ENCODE data around the gene SNAPC3.

The SNAPC3 gene

DNA sequence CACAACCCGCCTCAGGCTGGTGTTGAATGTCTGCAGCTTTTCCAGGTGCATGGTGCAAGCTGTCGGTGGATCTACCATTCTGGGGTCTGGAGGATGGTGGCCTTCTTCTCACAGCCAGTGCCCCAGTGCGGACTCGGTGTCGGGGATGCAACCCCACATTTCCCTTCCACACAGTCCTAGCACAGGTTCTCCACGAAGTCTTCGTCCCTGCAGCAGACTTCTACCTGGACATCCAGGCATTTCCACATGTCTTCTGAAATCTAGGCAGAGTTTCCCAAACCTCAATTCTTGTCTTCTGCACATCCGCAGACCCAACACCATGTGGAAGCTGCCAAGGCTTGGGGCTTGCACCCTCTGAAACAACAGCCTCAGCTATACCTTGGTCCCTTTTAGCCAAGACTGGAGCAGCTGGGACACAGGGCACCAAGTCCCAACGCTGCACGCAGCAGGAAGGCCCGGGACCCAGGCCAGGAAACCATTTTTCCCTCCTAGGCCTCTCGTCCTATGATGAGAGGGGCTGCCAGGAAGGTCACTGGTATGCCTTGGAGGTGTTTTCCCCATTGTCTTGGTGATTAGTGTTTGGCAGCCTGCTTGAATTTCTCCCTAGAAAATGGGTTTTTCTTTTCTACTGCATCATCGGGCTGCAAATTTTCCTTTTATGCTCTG lies 69.9 kb downstream of the SNAPC3 start:
- DNase-seq = no peak

DNA sequence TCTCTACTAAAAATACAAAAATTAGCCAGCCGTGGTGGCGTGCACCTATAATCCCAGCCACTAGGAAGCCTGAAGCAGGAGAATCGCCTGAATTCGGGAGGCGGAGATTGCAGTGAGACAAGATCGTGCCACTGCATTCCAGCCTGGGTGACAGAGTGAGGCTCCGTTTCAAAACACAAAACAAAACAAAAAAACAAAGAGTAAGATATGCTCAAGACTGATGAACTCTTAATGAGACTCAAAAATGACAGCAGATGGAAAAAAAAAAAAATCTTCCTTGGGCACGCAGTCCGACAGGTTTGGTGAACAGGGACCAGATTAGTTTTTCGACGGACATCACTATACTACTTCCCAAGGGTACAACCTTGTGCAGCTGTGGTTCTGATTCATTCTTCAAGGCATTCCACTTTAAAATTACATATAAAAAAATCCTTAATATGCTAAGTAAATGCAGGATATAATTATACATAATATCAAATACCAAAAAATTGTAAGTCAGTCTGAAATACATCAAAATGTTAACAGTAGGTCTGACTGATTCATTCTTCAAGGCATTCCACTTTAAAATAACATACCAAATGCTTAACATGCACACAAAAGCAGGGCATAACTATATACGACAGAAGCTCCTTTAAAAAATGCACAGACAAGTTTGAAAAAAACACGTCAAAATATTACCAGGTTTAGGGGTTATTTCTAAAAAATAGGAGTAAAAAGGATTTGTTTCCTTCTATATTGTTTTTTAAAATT lies 75.7 kb downstream of the SNAPC3 start:
- DNase-seq = no peak

DNA sequence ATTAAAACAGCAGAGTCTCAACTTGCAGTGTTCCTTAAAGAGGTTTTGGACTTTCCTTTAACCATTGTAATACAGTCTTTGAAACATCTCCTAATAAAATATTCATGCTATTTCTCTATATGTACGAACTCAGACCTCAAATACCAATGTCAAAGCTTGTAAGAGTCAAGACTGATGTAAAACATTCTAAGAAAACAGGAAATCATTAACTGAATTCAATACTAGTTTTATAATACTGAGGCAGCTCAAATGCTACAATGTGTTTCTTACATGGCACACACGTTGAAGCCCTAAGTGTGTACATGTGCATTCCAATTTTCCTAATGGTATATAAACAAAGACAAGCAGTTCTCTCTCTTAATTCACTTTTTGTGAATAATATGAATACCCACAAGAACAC lies 76.5 kb downstream of the SNAPC3 start:
- DNase-seq = no peak

DNA sequence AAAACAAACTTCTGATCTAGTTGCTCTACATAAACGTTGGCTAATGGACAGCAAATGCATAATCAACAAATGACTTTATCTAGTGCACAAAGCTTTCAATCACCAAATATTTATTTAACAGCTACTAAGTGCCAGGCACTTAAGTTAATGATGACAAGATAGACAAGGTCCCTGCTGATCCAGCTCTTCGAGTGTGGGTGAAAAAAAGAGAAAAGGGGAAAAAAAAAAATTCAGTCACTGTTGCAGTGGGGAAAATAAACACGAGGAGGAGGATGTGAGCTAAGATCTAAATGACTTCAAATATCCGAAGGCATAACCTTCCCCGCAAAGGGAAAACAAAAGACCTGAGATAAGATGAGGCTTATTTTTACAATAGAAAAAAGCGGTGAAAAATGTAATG lies 78.5 kb downstream of the SNAPC3 start:
- DNase-seq = no peak

DNA sequence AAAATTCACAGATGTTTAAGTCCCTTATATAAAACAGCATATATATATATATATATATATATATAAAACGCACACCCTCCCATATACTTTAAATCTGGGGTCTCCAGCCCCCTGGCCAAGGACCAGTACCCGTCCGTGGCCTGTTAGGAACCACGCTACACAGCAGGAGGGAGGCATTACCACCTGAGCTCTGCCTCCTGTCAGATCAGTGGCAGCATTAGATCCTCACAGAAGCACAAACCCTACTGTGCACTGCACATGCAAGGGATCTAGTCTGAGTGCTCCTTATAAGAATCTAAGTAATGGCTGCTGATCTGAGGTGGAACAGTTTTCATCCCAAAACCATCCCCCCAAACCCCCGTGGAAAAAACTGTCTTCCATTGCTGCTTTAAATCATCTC lies 79.1 kb downstream of the SNAPC3 start:
- DNase-seq = no peak

DNA sequence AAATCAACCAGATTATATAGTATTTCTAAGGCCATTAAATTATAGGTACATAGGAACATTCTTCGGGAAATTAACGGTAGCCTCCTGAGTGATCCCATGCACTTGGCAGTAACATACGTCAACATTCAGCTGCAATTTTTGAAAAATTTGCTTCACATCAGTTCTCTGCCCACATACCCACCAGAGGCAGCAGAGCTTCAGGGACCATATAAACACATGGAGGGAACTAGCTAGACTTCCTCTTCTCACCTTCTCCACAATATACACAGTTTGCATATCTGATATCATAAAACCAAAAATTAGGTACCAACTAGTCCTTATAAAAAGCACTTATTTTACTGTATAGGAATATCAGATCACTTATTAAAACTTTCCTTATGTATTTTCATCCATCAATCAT lies 83.2 kb downstream of the SNAPC3 start:
- no peak for DNase-seq

DNA sequence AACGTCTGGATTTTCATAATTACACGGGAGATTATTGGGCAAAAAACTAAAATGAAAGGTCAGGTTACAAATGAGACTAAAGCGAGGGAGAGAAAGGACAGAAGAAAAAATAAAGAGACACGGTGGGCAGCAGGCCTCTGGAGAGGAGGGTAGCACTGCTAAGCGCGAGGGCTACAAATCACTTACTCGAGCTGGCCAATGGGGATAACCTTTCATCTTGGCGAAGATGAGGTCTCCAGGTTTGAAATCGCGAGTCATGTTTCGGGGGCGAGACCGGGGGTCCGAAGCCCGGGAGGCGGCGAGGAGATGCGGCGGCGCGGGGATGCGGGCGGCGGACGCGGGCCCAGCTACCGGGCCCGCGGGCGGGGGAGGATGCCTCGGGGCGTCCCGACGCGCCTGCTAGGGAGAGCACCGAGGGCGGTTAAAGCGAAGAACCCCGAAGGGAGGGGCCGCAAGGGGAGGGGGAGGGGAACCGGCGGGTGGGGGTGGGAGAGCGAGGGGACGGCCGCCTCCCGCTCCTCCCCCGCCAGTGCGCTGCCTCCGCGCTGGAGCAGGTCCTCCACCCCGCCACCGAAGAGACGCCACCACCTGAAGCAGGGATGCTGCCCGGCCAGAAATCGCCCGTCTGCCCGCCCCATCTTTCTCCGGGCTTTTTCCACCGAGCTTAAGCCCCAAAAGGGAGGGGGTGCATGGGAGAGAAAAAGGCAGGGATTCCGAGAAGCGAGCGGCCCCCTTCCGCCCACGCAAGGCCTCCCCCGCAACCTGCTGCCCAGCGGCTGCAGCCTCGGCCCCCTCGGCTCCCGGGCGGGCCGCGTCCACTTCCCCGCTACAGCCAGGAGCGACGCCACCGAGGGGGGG lies 87.5 kb downstream of the SNAPC3 start:
- DNase-seq = peak; percentile 49 to 71 (median 55)

DNA sequence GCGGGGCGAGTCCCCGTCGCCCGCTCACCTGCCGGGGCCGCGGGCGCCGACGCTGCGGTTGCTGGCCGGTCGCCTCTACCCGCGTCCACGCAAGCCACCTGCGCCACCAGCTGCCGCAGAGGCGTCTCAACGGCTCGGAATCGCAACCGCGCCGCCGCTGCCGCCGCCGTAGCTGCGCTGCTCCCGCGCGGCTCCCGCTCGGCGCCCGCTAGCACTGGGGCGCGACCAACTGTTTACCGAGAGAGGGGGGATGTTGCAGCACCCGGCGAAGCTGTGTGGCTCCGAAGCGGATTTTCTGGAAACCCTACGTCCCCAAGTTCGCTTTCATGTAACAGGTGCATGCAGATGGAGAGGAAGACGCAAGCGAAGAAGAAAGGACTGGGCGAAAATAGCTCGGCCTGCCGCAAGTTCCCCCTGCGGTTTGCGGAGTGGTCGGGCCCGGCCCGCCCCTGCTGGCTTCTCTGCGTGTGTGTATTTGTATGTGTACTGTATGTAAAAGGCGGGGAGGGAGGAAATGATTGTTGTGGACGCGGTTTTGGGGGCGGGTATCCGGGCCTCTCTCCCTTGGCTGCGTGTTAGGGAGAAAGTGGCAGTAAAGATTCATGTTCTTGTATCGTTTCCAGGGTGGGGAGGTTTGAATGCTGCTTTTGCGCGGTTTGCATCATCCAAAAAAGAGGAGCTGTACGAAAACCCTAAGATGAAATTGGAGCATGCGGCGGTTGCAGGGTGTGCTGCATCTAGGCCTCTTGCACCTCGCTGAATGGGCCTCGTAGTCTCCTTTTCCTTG lies 88.3 kb downstream of the SNAPC3 start, which contains the start of gene PSIP1:
Gene PSIP1 (minus strand): TSS at position 182 of the 787 bp plus-strand sequence. CDS start 782 bp downstream, outside the sequence.
- peak; percentile 72 to 93 (median 80) for DNase-seq

Measured in T-helper 1 cell (primary cell).